Fibroblast of skin of right quadriceps (primary cell): ENCODE data around the gene LYVE1.
"Not testable (repeated sequence)": the region's sequence is repeated elsewhere in the genome, so short reads cannot be mapped to it uniquely, and the experiment has no call there.

Experiments used
- DNase-seq: peaks from one replicate; pipeline ENCODE4 v3.0.0-alpha.2; 2013

Gene LYVE1, protein sequence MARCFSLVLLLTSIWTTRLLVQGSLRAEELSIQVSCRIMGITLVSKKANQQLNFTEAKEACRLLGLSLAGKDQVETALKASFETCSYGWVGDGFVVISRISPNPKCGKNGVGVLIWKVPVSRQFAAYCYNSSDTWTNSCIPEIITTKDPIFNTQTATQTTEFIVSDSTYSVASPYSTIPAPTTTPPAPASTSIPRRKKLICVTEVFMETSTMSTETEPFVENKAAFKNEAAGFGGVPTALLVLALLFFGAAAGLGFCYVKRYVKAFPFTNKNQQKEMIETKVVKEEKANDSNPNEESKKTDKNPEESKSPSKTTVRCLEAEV

GRCh38 chr11:10568486-10568941 is at the start of gene LYVE1:
Gene LYVE1, minus strand, starts transcription at chr11:10568665. Its CDS starts 133 bp downstream, at chr11:10568532.
- DNase-seq = no peak

- no peak for DNase-seq
Measured at GRCh38 chr11:10617551-10617950, 49.1 kb upstream of the LYVE1 start.

GRCh38 chr11:10611979-10612862 is 43.8 kb upstream of the LYVE1 start:
- DNase-seq = no peak

DNA sequence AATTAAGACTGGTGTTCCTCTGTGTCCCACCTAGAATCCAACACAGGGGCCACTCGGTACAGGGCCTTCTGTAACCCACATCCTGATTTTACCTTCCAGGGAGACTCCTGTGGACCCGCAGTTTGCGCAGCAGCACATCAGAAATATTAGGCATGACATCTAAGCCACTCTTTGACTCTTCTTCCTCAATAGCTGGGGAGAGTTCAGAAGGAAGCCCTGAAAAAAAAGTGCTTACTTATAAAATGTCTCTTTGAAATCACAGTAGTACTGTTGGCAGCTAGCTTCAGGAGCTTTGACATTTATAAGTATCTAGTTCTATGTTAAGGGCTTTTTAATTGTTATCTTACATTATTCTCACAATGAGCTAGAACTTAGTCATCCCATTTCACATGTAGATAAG is 41.2 kb upstream of the LYVE1 start:
- no peak for DNase-seq

- DNase-seq = no peak
Measured at GRCh38 chr11:10608584-10608983, 40.1 kb upstream of the LYVE1 start.

DNA sequence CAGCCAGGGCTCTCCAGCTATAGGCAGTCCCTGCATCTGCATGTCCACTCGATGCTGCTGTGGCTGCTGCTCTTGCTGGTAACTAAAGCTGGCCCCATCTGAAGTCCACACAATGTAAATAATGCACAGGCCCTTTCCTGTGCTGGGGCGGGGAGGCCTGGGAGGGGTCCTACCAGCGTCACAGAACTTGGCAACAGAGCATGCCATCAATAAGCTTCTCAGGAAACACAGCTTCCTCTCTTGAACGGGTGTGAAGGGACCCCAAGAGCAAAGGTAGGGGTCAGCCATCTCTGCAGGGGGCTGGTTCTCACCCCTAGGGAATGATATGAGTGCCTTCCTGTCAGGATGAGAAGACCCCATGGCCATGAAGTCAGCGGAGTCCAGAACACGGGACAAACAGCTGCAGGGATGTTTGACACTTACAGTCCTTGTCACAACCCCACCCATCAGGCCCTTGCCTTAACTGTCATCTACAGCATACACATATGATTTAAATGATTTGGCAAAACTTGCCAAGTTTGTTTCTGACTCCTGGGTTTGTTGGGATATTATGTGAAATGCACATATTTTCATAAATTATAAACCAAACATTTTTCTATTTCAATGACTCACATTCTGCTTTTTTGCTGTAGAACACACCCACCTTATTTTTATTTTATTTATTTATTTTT is 39.1 kb upstream of the LYVE1 start:
- DNase-seq = no peak

GRCh38 chr11:10606536-10607208 is 38.2 kb upstream of the LYVE1 start:
- peak; percentile 60 for DNase-seq

DNA sequence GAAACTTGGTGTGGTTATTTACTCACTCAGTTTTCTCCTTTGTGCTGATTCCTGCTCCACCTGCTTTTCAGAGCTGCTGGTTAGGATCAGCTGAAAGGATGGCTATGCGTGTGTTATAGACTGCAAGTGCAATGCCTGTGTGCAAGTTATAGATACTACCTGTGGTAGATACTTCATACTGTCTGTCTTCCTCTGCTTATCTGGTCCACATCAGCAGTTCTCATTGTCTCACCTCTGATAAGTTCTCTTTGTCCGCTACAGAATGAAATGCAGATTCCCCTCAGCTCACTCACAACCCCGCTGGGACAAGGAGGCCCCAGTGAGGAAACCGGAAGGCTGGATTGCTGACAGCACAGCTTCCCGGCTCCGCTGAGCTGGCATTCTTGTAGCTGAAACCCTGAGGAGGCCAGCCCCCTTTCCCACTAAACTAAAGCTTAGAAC is 37.5 kb upstream of the LYVE1 start:
- peak; percentile 86 for DNase-seq

GRCh38 chr11:10604798-10605197 is 36.3 kb upstream of the LYVE1 start:
- no peak for DNase-seq

- DNase-seq = peak; percentile 61
Measured at GRCh38 chr11:10604340-10604748, 35.9 kb upstream of the LYVE1 start.

GRCh38 chr11:10603721-10604297 is 35.3 kb upstream of the LYVE1 start:
- no peak for DNase-seq

DNA sequence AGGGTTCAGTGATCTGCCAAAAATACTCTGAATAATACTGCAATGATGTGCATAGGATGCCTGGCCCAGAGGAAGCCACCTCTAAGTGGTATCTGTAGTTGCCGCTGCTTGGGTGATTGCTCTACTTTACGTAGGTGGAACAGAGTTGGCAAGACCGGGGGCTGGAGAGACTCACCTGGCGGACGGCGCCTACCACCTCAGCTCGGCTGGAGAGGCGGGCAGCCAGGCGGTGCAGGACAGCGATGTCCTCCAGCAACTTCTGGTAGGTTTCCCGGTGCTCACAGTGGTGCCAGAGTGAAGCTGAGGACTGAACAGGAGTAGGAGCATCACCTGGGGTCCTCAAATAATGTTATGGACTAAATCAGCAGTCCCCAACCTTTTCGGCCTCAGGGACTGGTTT is 34.5 kb upstream of the LYVE1 start:
- no peak for DNase-seq

GRCh38 chr11:10602366-10602765 is 33.9 kb upstream of the LYVE1 start:
- no peak for DNase-seq

- no peak for DNase-seq
Measured at GRCh38 chr11:10601837-10602236, 33.4 kb upstream of the LYVE1 start.

DNA sequence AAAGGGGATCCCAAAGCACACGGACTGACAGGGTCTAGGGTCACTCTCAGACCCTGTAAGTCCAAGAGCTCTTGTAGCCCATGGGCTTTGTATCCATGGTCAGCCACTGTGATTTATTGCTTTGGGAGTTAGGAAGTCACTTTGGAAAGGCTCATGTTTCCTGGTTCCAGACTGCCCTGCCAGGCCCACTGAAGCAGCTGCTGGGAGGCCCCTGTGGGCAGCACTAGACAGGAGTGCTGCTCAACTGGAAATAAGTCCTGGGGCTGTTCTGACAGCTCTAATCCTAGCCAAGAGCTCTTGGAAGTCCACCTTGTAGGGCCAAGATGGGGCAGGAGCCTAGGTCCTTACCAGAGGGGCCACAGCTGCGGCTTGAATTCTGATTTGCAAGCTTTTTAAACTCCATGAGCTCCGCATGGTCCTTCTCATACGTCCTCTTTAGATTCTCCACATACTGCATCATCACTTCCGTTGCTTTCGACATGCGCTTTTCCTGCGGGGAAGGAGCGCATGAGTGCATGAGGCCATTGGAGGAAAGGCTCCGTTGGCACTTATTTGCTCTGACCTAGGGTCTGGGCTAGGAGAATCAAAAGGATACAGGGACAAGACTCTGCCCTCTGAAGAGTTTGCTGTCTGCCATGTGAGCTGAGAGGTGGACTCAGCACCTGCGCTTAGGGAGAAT is 32.2 kb upstream of the LYVE1 start:
- DNase-seq = no peak

DNA sequence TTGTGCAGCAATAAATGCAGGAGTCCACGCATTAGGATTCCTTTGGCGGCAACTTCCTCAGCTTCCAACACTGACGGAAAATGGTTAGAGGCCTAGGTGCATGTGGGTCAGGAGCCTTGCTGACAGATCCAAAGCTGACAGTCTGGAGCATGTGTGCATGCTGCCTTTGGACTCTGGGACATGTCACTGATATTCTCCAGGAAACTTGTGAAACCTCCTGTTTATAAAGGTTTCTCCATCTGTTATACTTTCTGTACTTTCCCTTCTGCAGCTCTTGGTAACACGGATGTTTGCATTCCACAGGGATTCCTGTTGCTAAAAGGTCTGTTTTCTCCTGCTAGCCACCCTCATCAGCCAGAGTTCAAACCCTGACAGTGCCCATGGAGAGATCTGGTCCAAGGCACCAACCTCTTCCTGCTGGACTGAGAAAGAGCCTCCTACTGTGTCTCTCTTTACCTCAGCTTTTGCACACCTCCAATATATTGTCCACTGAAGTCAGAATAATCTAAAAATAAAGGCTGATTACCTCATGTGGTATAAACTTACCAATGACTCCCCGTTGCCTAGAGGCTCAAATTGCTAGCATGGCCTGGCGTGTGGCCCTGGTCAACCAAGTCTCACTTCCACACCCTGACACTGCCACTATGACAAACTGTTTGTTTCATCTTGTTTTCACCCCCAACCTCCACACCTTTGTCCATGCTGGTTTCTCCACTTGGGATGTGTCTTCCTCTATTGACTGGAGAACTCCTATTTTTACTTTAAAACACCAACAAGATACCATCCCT is 31.1 kb upstream of the LYVE1 start:
- DNase-seq = no peak

GRCh38 chr11:10598816-10599215 is 30.4 kb upstream of the LYVE1 start:
- no peak for DNase-seq

- DNase-seq = no peak
Measured at GRCh38 chr11:10597877-10598351, 29.4 kb upstream of the LYVE1 start.

DNA sequence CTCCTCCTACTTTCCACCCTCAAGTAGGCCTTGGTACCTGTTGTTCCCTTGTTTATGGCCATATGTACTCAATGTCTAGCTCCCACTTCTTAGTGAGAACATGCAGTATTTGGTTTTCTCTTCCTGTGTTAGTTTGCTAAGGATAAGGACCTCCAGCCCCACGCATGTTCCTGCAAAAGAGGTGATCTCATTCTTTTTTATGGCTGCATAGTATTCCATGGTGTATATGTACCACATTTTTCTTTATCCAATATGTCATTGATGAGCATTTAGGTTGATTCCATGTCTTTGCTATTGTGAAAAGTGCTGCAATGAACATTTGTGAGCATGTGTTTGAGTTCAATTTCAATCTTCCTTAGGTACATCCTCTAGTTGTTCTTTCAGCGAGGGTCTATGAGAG is 27.4 kb upstream of the LYVE1 start:
- DNase-seq = not testable (repeated sequence)

DNA sequence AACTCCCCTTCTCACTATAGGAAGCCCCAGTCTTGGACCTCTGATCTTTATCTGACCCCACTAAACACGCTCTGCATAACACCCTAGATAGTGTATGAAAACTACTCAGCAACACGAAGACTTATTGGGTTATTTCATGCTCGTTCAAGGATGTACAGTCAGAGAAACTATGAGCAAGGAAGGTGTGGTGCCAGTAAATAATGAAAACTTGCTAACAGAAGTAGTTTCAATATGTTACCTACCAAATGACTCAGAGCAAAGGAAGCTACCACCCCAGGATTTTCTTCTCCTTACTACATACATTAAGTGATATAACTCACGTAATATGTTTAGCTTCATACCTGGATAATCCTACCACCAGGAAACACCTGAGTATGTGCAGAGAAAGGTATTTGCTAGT is 25.9 kb upstream of the LYVE1 start:
- no peak for DNase-seq

DNA sequence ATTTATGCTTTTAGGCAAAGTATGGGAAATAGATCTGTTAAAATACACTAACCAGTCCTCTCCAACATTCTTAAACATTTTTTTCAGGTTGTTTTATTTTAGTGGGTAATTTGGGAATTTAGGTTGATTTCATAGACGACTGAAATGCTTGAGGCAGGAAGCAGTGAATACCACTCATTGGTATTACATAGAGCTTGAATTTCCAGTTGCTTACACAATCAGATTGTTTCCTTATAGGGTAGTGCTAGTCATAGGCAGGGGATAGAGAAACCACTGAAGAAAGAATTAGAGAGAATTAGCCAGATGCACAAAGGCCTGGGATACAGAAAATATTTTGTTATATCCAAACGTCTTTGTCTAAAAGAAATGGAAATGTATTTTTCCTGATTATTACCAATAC is 23.9 kb upstream of the LYVE1 start:
- peak; percentile 96 for DNase-seq
